CD8-positive, alpha-beta memory T cell (primary cell): Measurements from ENCODE around the gene TSHZ2. TPM values are rescaled to one million over a fixed set of nuclear protein-coding genes. Genes with fewer than 3 reads are reported as not detected.

Experiments
- CTCF ChIA-PET: fragments of 350-600 bp; sonication (Branson Sonifier 250); formaldehyde crosslinking; loops from one replicate; lab custom pipeline; 2021; ENCODE audit warnings: antibody characterized with exemption; lab: Charles Lee
- POLR2A ChIA-PET: fragments of 350-600 bp; sonication (Branson Sonifier 250); formaldehyde crosslinking; loops from one replicate; lab custom pipeline; 2021; ENCODE audit warnings: antibody characterized with exemption; lab: Charles Lee
- DNase-seq, 5 donors: peaks; one replicate each; pipeline versions ENCODE4 v3.0.0 to v3.0.0-alpha.2; 2020 to 2022; ENCODE audit warnings: mixed read lengths in 1 of 5
- H3K27ac ChIP-seq: one replicate; pipeline ENCODE4 v1.7.0; 2013; ENCODE audit warnings: low read depth, mild to moderate bottlenecking, low read length, moderate library complexity
- H3K27me3 ChIP-seq: 2 replicates; pipeline ENCODE4 v1.7.0; 2013; ENCODE audit warnings: low read length, mild to moderate bottlenecking; ENCODE audit not compliant: insufficient read depth, poor library complexity, severe bottlenecking
- H3K36me3 ChIP-seq: 2 replicates; pipeline ENCODE4 v1.7.0; 2013; ENCODE audit warnings: mild to moderate bottlenecking, low read length, moderate library complexity; ENCODE audit not compliant: insufficient read depth
- H3K4me1 ChIP-seq: 2 replicates; pipeline ENCODE4 v1.7.0; 2013; ENCODE audit warnings: mild to moderate bottlenecking, low read length, moderate library complexity; ENCODE audit not compliant: insufficient read depth
- H3K4me3 ChIP-seq: 2 replicates; pipeline ENCODE4 v1.7.0; 2013; ENCODE audit warnings: mild to moderate bottlenecking, low read length
- H3K9me3 ChIP-seq: 2 replicates; pipeline ENCODE4 v1.7.0; 2013; ENCODE audit warnings: mild to moderate bottlenecking, low read length
- H3K27ac Mint-ChIP-seq, 8 donors: one replicate each; pipeline ENCODE4 v1.8.0; 2020 to 2021; ENCODE audit warnings: mixed read lengths in 8 of 8, mild to moderate bottlenecking in 6 of 8, inconsistent platforms in 3 of 8, moderate library complexity in 3 of 8
- H3K27me3 Mint-ChIP-seq, 2 donors: one replicate each; pipeline ENCODE4 v1.8.0; 2020 to 2021; ENCODE audit warnings: mixed read lengths in 2 of 2, mild to moderate bottlenecking in 1 of 2, moderate library complexity in 1 of 2
- H3K36me3 Mint-ChIP-seq, 3 donors: one replicate each; pipeline ENCODE4 v1.8.0; 2020 to 2021; ENCODE audit warnings: mixed read lengths in 3 of 3, inconsistent platforms in 1 of 3, mild to moderate bottlenecking in 1 of 3
- H3K4me1 Mint-ChIP-seq, 3 donors: one replicate each; pipeline ENCODE4 v1.8.0; 2020 to 2021; ENCODE audit warnings: mixed read lengths in 3 of 3, inconsistent platforms in 1 of 3, mild to moderate bottlenecking in 1 of 3
- H3K4me3 Mint-ChIP-seq, 7 donors: one replicate each; pipeline ENCODE4 v1.8.0; 2020 to 2021; ENCODE audit warnings: mixed read lengths in 7 of 7, mild to moderate bottlenecking in 6 of 7, moderate library complexity in 4 of 7, inconsistent platforms in 2 of 7
- H3K9me3 Mint-ChIP-seq, 5 donors: one replicate each; pipeline ENCODE4 v1.8.0; 2020 to 2022; ENCODE audit warnings: mixed read lengths in 5 of 5, mild to moderate bottlenecking in 3 of 5, moderate library complexity in 2 of 5, inconsistent platforms in 1 of 5
- polyA plus RNA-seq: library from polyadenylated mRNA; unstranded; fragments of 300-500 nt; fragmentation: Illumina TruSeq; gene quantifications from one replicate; pipeline ENCODE4 v1.2.3, GENCODE V29; 2021
- total RNA-seq, 2 experiments: library from RNA; stranded (reverse); gene quantifications; one replicate each; pipeline ENCODE4 v1.2.3, GENCODE V29; 2021

Gene TSHZ2
- total and polyA plus RNA-seq, 3 experiments from 2014 or later: 0.10 to 1.6 (median 1.5) TPM

- CTCF ChIA-PET: no interaction called here
- H3K27me3 Mint-ChIP-seq: peaks cover 2 to 6% of the 10 kb centered on the region in 2 donors
- no peak overlapping the region for H3K27ac ChIP-seq
- H3K9me3 Mint-ChIP-seq: no peaks in the 10 kb centered on the region
- no peaks in the 10 kb centered on the region for H3K4me1 Mint-ChIP-seq
- H3K4me1 ChIP-seq: no peaks in the 10 kb centered on the region
- DNase-seq: no peak
- POLR2A ChIA-PET: no interaction called here
- no peaks in the 10 kb centered on the region for H3K9me3 ChIP-seq
- H3K27ac Mint-ChIP-seq: no peak overlapping the region
- no peak overlapping the region for H3K4me3 ChIP-seq
- no peaks in the 10 kb centered on the region for H3K36me3 Mint-ChIP-seq
- H3K36me3 ChIP-seq: no peaks in the 10 kb centered on the region
- no peaks in the 10 kb centered on the region for H3K27me3 ChIP-seq
- H3K4me3 Mint-ChIP-seq: no peak overlapping the region
Observed at GRCh38 chr20:52937591-52938100, 34.5 kb upstream of the TSHZ2 start.

DNA sequence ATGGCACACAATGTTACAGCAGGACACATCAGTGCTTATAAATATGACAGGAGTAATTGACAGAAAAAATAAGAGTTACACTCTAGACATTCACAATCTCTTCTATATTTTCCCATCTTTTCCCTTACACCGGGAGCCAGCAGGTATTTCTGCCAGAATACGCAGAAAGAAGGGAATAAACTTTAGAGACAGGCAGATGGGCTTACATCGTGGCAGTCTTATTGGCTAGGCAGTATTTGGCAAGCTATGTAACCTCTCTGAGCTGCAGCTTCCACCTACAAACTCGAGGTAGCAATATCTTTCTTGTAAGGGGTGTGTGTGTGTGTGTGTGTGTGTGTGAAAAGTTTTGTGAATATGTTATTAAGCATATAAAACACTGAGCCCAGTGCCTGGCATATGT is 33.0 kb upstream of the TSHZ2 start:
- no peak overlapping the region for H3K27ac Mint-ChIP-seq
- DNase-seq: no peak
- Histone ChIP-seq H3K36me3 (no peaks in the 10 kb centered on the region), H3K4me3 (no peak overlapping the region), H3K27me3 (no peaks in the 10 kb centered on the region), H3K27ac (no peak overlapping the region), H3K9me3 (no peaks in the 10 kb centered on the region), H3K4me1 (no peaks in the 10 kb centered on the region)
- no peaks in the 10 kb centered on the region for H3K36me3 Mint-ChIP-seq
- peaks cover 3 to 6% of the 10 kb centered on the region in 2 donors for H3K27me3 Mint-ChIP-seq
- H3K4me3 Mint-ChIP-seq: no peak overlapping the region
- H3K9me3 Mint-ChIP-seq: no peaks in the 10 kb centered on the region
- ChIA-PET CTCF (no interaction called here), POLR2A (no interaction called here)
- H3K4me1 Mint-ChIP-seq: no peaks in the 10 kb centered on the region

GRCh38 chr20:52941808-52942207 is 30.4 kb upstream of the TSHZ2 start:
- Histone ChIP-seq H3K36me3 (no peaks in the 10 kb centered on the region), H3K4me1 (no peaks in the 10 kb centered on the region), H3K27ac (no peak overlapping the region), H3K4me3 (no peak overlapping the region), H3K9me3 (no peaks in the 10 kb centered on the region), H3K27me3 (no peaks in the 10 kb centered on the region)
- H3K9me3 Mint-ChIP-seq: no peaks in the 10 kb centered on the region
- no peak overlapping the region for H3K27ac Mint-ChIP-seq
- no peak overlapping the region for H3K4me3 Mint-ChIP-seq
- no peaks in the 10 kb centered on the region for H3K4me1 Mint-ChIP-seq
- peaks cover 3 to 6% of the 10 kb centered on the region in 2 donors for H3K27me3 Mint-ChIP-seq
- H3K36me3 Mint-ChIP-seq: no peaks in the 10 kb centered on the region
- ChIA-PET POLR2A (no interaction called here), CTCF (no interaction called here)
- no peak for DNase-seq

GRCh38 chr20:52943185-52943841 is 28.8 kb upstream of the TSHZ2 start:
- Histone ChIP-seq H3K36me3 (no peaks in the 10 kb centered on the region), H3K4me3 (no peak overlapping the region), H3K27ac (no peak overlapping the region), H3K9me3 (no peaks in the 10 kb centered on the region), H3K27me3 (no peaks in the 10 kb centered on the region), H3K4me1 (no peaks in the 10 kb centered on the region)
- no peak for DNase-seq
- ChIA-PET POLR2A (no interaction called here), CTCF (no interaction called here)
- H3K9me3 Mint-ChIP-seq: no peaks in the 10 kb centered on the region
- H3K36me3 Mint-ChIP-seq: no peaks in the 10 kb centered on the region
- H3K27ac Mint-ChIP-seq: no peak overlapping the region
- H3K27me3 Mint-ChIP-seq: peaks cover 3 to 8% of the 10 kb centered on the region in 2 donors
- H3K4me3 Mint-ChIP-seq: no peak overlapping the region
- H3K4me1 Mint-ChIP-seq: no peaks in the 10 kb centered on the region

- Histone ChIP-seq H3K36me3 (no peaks in the 10 kb centered on the region), H3K27me3 (no peaks in the 10 kb centered on the region), H3K27ac (no peak overlapping the region), H3K4me1 (no peaks in the 10 kb centered on the region), H3K9me3 (no peaks in the 10 kb centered on the region), H3K4me3 (no peak overlapping the region)
- H3K9me3 Mint-ChIP-seq: peaks cover 0 to 2% (median 0%) of the 10 kb centered on the region in 5 donors
- ChIA-PET POLR2A (no interaction called here), CTCF (no interaction called here)
- no peak overlapping the region for H3K4me3 Mint-ChIP-seq
- H3K4me1 Mint-ChIP-seq: no peaks in the 10 kb centered on the region
- no peaks in the 10 kb centered on the region for H3K36me3 Mint-ChIP-seq
- peaks cover 2 to 8% of the 10 kb centered on the region in 2 donors for H3K27me3 Mint-ChIP-seq
- no peak overlapping the region for H3K27ac Mint-ChIP-seq
- DNase-seq: no peak
Observed at GRCh38 chr20:52945268-52945667, 26.9 kb upstream of the TSHZ2 start.

GRCh38 chr20:52945862-52946522 is 26.2 kb upstream of the TSHZ2 start:
- Histone ChIP-seq H3K27me3 (no peaks in the 10 kb centered on the region), H3K27ac (no peak overlapping the region), H3K4me1 (no peaks in the 10 kb centered on the region), H3K4me3 (no peak overlapping the region), H3K36me3 (no peaks in the 10 kb centered on the region), H3K9me3 (no peaks in the 10 kb centered on the region)
- H3K36me3 Mint-ChIP-seq: no peaks in the 10 kb centered on the region
- H3K27ac Mint-ChIP-seq: no peak overlapping the region
- H3K4me1 Mint-ChIP-seq: no peaks in the 10 kb centered on the region
- POLR2A ChIA-PET: no interaction called here
- H3K4me3 Mint-ChIP-seq: no peak overlapping the region
- peaks cover 0 to 2% (median 0%) of the 10 kb centered on the region in 5 donors for H3K9me3 Mint-ChIP-seq
- peaks cover 1 to 8% of the 10 kb centered on the region in 2 donors for H3K27me3 Mint-ChIP-seq
- CTCF ChIA-PET: no interaction called here
- no peak for DNase-seq

DNA sequence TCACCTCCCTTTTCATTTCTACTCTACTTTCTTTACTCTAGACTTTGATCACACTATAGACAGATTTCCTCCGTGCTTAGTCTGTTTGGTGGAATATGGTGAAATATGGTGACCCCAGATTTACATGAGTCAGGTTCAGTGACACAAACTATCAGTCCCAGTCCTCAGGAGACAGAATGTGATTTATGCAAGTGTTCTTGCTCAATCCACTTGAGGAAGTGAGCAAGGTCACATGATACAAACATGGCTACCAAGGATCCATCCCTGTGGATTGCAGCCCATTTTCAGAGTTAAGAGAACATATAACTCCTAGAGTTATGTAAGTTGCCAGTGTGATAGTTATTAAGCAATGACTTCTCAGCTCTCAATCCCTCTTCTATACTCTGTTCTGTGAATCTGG is 23.7 kb upstream of the TSHZ2 start:
- H3K4me3 Mint-ChIP-seq: no peak overlapping the region
- H3K4me1 Mint-ChIP-seq: no peaks in the 10 kb centered on the region
- ChIA-PET POLR2A (no interaction called here), CTCF (no interaction called here)
- peaks cover 3 to 13% of the 10 kb centered on the region in 2 donors for H3K27me3 Mint-ChIP-seq
- Histone ChIP-seq H3K4me3 (no peak overlapping the region), H3K27ac (no peak overlapping the region), H3K36me3 (no peaks in the 10 kb centered on the region), H3K9me3 (no peaks in the 10 kb centered on the region), H3K27me3 (no peaks in the 10 kb centered on the region), H3K4me1 (no peaks in the 10 kb centered on the region)
- DNase-seq: no peak
- H3K27ac Mint-ChIP-seq: no peak overlapping the region
- H3K9me3 Mint-ChIP-seq: peaks cover 0 to 2% (median 0%) of the 10 kb centered on the region in 5 donors
- no peaks in the 10 kb centered on the region for H3K36me3 Mint-ChIP-seq

- no peak overlapping the region for H3K4me3 Mint-ChIP-seq
- H3K9me3 ChIP-seq: no peaks in the 10 kb centered on the region
- H3K4me1 ChIP-seq: no peaks in the 10 kb centered on the region
- peaks cover 0 to 4% (median 0%) of the 10 kb centered on the region in 5 donors for H3K9me3 Mint-ChIP-seq
- no peak overlapping the region for H3K4me3 ChIP-seq
- H3K27me3 Mint-ChIP-seq: peaks cover 2 to 15% of the 10 kb centered on the region in 2 donors
- H3K36me3 ChIP-seq: no peaks in the 10 kb centered on the region
- H3K27ac Mint-ChIP-seq: no peak overlapping the region
- no peak for DNase-seq
- ChIA-PET CTCF (no interaction called here), POLR2A (no interaction called here)
- H3K4me1 Mint-ChIP-seq: no peaks in the 10 kb centered on the region
- H3K27ac ChIP-seq: no peak overlapping the region
- no peaks in the 10 kb centered on the region for H3K27me3 ChIP-seq
- peaks cover 0 to 2% (median 0%) of the 10 kb centered on the region in 3 donors for H3K36me3 Mint-ChIP-seq
Observed at GRCh38 chr20:52953020-52953419, 19.1 kb upstream of the TSHZ2 start.
